ENCODE results near the gene RIMOC1.

Gene RIMOC1

GRCh38 chr5:41869724-41870626, 34.2 kb upstream of the RIMOC1 start, which contains the start of gene OXCT1:
Gene OXCT1, minus strand, starts transcription at chr5:41870425. Its CDS starts 67 bp downstream, at chr5:41870358.
- no peak for DNase-seq (ENCODE audit: low read depth)
- H3K4me3 ChIP-seq (ENCODE audit: low read length): peak within 1 kb of the TSS; percentile 61
- TF ChIP-seq CTCF (conservative IDR thresholded peaks at IDR 0.05; ENCODE audit: low read depth, low read length): no peak

- H3K4me3 ChIP-seq (ENCODE audit: low read length): peak overlapping the region; percentile 61
- DNase-seq (ENCODE audit: low read depth): no peak
- no peak for TF ChIP-seq CTCF (conservative IDR thresholded peaks at IDR 0.05; ENCODE audit: low read depth, low read length)
Observed at GRCh38 chr5:41870627-41871048, 33.5 kb upstream of the RIMOC1 start.

- no peak for TF ChIP-seq CTCF (conservative IDR thresholded peaks at IDR 0.05; ENCODE audit: low read depth, low read length)
- DNase-seq (ENCODE audit: low read depth): peak; percentile 85
- no peak overlapping the region for H3K4me3 ChIP-seq (ENCODE audit: low read length)
Observed at GRCh38 chr5:41871852-41872251, 32.3 kb upstream of the RIMOC1 start.

- no peak overlapping the region for H3K4me3 ChIP-seq (ENCODE audit: low read length)
- no peak for TF ChIP-seq CTCF (conservative IDR thresholded peaks at IDR 0.05; ENCODE audit: low read depth, low read length)
- no peak for DNase-seq (ENCODE audit: low read depth)
Observed at GRCh38 chr5:41874512-41875060, 29.6 kb upstream of the RIMOC1 start.

GRCh38 chr5:41875121-41875520, 29.0 kb upstream of the RIMOC1 start:
- no peak for TF ChIP-seq CTCF (conservative IDR thresholded peaks at IDR 0.05; ENCODE audit: low read depth, low read length)

GRCh38 chr5:41876678-41877077, 27.5 kb upstream of the RIMOC1 start:
- DNase-seq (ENCODE audit: low read depth): no peak
- no peak for TF ChIP-seq CTCF (conservative IDR thresholded peaks at IDR 0.05; ENCODE audit: low read depth, low read length)
- H3K4me3 ChIP-seq (ENCODE audit: low read length): no peak overlapping the region

More at GRCh38 chr5:41875121-41875520, 29.0 kb upstream of the RIMOC1 start:
- no peak for DNase-seq (ENCODE audit: low read depth)
- H3K4me3 ChIP-seq (ENCODE audit: low read length): no peak overlapping the region
